RKO (cell line): ENCODE data around the gene PDHX.
"Not testable (repeated sequence)": the region's sequence is repeated elsewhere in the genome, so short reads cannot be mapped to it uniquely, and the experiment has no call there.

Experiments
- DNase-seq: peaks from one replicate; pipeline ENCODE4 v3.0.0-alpha.2; 2016; ENCODE audit warnings: low spot score

Gene PDHX

DNA sequence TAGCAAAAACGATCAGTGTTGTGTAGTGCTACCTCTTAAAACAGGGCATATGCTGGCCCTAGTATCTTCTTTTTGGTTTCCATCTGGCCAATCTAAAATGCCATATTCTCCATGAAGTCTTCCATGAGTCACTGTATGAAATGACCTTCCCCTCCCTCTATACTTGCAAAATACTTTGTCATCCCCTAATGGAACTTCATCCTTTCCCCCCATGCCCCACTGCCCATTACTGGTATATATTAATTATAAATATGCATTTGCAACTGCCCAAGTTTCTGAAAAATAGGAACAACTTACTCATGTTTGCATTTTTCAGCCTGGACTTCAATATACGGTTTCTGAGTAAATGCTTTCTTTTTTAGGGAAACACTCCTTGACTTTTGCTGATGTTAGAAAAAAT, 4.7 kb upstream of the PDHX start:
- no peak for DNase-seq

DNA sequence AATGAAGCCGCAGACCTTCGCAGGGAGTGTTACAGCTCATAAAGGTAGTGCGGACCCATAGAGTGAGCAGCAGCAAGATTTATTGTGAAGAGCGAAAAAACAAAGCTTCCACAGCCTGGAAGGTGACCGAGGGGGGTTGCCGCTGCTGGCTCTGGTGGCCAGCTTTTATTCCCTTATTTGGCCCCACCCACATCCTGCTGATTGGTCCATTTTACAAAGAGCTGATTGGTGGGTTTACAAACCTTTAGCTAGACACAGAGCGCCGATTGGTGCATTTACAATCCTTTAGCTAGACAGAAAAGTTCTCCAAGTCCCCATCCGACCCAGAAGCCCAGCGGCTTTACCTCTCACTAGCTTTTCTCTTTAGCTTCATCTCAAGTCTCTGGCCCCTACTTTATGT, 2.9 kb upstream of the PDHX start:
- not testable (repeated sequence) for DNase-seq

DNA sequence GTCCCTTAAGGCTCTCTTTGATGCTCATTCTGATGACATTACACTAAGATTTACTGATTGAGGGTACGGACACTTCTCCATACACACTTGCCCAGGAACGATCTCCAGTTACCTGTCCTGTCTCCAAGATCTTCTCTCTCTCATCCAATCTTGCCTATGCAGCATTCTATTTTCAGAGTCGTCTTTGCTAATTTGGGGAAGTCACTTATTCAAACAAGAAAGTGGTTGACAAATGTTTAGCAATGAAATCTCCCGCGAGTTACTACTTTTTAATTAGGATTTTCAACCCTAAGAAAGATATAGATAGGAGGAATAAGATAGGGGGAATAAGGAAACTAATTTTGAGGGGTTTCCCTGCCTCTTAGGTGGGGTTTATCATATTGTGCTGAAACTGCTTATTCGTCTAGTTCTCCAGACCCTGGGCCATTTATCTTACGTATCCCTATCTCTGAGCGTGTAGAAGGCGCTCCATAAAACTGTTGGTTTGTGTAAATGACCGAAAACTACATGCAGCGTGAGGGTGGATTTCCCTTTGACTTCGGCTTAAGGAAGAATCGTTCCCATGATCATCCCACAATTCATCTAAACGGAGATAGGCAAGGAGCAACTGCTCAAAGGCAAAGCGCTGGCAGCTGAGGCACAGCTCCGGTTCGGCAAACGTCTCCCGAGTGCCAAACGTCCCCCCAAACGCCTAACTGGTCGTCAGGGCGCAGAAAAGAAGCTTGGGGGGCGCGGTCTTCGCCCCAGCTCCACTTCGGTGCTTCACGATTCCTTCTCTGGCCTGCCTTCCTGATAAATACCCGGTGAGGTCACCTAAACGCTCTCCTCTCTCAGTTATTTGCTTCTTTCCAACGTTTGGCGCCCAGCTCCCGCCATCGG, 1.0 kb upstream of the PDHX start:
- peak; percentile 60 for DNase-seq

DNA sequence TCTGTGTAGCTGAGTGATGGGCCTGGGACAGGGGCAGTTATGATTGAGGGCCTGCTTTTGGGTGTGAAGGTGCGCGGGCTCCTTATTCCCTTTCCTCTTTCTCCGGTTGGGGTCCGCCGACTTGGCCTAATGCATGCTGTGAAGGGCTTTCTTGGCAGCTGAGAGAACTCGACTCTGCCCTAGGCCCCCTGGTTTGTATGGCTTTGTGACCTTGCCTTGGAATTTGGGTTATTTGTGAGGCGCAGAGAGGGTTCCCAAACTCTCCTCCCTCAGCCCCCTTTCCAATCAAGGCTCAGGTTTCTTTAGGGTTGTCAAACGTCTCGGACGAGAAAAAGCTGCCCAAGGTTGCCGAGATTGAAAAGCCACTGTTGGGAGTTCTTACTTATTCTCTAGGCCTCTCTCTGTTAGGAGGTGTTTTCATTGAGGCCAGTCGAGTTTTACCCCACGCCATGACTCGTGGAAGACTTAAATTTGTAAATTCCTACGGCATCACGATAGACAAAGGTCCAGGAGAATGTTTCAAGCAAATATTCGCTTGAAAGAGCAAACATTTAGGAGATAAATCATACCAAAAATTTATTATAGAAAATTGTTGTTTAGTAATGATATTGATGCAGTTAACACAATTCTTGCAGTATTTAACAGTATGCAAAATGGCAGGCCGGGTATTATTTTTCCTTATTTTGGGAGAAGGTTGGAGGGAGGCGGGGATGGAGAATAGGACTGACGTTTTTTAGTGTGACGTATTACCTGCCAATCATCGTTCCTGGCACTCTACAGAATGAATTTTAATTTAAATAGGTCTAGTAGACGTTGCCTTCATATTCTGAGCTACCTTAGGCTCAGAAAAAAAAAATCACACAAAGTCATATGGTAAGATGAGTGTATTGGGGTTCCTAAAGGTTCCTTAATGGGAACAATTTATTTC, 689 bp downstream of the PDHX start:
- peak; percentile 83 for DNase-seq

DNA sequence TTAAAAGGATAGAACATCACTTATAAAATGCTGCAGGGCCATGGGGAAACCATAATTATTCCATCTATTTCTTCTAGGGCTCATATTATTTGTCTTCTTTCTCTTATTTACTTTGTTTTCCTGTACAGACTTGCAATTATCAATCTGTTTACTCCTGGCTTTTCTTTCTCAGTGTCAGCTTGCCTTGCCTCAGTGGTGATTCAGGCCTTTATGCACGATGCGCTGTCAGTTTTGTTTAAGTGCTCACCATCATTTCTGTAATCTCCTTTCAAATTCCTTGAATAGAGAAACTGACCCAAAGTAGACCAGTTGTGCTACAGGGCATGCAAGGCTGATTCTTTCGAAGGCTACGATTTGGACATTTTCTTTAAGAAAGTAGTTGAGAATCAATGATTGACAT, 4.7 kb downstream of the PDHX start:
- DNase-seq: no peak

DNA sequence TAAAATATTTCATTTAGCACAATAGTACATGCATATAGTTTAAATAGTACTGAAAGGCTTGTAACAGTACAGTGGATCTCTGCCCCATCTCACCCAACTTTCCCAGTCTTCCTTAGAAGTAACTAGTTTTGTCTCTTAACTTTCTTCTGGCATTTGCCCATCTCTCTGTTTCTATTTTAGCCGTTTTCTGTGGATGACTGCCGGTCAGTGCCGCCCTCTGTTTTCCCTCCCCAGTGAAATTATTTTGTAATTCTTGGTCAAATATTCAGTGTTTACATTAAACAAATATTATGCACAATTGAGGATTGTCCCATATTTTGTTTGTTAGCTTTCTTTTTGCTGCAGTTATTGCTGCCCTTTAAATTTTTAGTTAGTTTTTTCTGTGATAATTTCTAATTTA, 8.3 kb downstream of the PDHX start:
- DNase-seq: no peak

DNA sequence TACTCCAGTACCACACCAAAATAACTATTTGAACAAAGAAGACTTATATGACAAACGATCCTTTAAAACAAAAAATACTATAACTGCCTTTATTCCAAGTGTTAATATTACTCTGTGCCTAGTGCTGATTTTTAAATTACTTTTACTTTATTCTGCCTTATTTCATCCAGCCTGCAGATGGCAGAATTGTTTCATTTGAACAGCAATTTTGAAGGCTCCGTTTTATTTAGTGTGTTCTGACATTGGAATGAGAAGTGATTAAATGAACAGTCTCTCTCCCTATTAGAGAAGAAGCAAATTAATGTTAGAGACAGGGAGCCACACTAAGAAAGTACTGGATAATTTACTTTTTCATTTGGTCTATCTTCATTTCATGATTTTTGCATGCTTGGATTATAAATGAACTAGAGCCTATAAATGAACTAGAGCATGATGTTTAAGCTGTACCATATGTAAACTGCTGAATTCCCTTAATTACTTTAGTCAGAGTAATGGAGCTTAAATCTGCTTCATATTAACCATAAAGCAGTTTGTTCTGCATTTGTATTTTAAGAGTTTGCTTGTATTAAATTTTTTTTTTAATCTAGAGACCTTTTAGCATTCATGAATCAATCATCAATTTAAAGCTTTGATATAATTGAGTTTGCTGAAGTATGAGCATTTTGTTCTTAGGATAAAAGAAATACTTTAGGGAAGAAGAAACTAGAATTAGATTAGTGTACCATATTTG, 9.8 kb downstream of the PDHX start:
- DNase-seq: peak; percentile 55

DNA sequence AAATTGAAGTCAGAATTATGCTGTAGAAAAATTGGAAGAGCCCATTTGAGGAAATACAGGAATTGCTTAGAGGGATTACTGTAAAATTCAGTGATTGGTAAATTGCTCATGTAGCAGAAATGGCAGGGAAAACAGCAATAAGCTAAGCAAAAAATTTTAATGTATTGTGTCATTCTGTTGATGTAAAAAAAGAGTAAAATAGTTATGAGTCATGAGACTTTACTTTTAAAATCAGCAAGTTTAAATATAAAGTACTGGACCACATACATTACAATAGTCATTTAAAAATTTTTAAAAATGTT, 10.4 kb downstream of the PDHX start:
- no peak for DNase-seq

DNA sequence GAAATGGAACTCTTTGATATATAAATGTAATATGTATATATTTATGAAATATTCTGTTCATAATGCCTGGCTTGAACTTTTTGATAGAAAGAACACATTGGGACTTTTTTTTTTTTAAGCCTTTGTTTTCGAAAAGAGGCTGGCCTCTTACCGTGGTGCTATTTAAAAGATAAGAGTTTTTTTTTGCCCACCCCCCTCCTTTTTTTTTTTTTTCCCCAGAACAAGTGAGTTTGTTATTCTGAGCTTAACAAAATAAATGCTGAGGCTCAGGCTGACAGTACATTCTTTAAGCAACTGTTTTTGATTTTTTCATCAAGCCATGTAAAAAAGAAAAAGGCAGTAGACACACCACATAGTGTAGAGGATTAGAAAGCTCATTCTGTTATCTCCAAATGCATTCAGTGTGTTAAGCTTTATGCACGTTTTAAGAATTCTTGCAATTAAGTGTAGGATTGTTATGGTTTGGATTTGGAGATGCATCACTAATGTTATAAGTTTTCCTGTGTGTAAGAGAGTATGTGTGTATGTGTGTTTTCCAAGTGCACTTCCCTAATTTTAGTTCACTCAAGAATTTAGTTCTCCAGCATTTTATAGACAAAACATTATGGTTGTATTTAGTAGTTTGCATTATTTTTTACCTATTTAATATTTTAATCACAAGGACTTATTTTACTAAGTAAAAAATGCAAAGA, 12.0 kb downstream of the PDHX start:
- DNase-seq: no peak

DNA sequence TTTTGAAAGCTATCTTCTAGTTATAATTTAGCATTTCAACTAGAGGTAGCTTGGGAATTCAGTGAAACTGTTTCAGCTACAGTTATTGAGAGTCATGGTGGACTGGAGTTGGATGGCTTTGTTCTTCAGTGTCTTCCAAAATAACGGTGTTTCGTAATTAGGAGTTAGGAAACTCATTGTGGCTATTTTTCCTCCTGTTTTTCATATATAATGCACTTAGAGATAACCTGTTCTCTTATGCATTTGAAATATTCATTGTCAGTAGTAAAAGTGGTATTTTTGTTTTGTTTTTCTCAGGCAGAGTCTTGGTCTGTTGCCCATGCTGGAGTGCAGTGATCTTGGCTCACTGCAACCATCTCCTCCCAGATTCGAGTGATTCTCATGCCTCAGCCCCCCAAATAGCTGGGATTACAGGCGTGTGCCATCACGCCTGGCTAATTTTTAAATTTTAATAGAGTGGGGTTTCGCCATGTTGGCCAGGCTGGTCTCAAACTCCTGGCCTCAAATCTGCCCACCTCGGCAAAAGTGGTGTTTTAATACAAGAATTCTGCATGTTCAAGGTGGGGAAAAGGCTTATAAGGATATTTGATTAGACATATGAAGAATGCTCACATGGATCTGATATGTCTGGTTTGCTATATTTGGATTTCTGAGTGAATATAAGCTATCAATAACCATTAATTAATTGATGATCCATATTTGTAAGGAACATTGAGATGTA, 12.7 kb downstream of the PDHX start:
- DNase-seq: no peak

DNA sequence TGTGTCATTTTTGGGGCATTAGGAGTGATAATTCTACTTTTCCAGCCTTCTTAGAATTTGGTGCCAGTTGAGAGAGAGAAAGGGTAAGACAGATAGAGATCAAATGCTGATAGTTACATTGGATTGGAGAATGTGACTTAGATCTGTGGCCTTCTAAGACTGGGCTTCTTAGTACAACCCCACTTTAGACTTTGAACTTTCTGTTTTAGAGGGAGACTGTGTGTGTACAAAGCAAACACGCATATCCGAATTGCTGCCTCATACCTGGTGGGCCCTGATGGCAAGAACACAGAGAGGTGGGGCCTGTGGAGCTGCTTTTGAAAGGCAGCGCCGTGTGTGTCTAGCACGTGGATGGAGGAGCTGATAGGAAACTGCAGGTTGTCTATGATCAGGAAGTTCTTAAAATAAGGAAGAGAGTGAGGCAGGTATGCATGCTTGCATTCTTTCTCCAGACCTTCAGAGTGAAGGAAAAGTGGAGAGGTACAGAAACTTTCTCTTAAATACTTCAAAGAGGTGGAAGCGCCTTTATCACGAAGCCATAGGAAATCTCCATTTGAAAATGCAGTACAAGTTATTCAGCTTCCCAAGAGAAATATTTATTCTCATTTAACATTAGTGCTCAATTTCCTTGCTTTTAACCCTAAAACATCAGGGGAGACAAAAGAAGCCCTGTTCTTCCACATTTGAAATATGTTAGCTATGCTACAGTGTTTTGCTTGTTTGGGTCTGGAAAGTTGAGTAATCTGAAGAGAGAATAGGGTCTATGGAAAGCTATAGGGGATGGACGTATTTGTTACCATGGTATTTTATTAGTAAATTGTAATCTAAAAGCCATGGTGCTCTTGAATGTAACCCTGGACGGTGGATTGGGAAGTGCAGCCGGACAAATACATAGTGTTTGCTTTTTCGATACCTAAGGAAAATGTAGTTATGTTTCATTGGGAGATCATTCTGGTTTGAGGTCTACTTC, 13.7 kb downstream of the PDHX start:
- DNase-seq: no peak

DNA sequence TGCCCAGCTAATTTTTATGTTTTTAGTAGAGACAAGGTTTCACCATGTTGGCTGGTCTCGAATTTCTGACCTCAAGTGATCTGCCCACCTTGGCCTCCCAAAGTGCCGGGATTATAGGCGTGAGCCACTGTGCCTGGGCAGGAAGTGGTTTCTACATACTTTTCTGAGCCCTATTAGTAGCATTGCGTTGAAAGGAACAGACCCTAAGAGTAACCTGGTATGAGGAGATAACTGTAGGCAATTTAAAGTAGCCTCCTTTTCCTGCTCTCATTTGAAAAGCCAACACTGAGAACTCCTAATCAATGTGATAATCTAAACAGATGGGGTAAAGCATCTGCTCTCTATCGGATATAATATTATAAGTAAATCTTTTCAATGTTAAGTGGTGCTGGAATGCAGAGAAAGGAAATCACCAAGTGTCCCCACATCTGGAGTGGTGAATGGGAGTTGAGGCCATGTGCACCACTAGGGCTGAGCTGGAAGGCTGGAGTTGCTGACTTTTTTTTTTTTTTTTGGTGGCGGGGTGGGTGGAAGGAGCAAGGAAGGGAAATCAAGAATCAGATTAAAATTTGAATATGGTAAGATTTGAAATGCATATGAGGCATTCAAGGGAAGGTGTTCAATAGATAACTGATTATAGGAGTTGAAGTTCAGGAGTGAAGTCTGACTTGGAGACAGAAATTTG, 20.7 kb downstream of the PDHX start:
- DNase-seq: no peak

DNA sequence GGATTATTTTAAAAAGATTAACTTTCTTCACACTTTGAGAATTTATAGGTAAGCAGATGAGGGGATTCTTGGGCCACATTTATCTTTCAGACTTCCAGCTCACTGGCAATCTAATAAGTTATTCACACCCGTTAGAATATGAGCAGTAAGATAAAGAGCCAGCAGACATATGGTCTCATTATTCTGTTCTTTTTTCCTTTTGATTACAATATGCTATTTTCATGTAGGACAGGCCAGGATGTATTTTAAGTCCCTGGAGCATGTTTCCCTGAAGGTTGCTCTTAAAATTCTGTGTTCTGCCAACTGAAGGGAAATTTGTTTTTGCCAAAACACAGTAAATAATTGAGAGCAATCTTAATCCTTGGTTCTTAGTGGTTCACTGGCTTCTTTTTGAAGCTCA, 22.2 kb downstream of the PDHX start:
- no peak for DNase-seq

DNA sequence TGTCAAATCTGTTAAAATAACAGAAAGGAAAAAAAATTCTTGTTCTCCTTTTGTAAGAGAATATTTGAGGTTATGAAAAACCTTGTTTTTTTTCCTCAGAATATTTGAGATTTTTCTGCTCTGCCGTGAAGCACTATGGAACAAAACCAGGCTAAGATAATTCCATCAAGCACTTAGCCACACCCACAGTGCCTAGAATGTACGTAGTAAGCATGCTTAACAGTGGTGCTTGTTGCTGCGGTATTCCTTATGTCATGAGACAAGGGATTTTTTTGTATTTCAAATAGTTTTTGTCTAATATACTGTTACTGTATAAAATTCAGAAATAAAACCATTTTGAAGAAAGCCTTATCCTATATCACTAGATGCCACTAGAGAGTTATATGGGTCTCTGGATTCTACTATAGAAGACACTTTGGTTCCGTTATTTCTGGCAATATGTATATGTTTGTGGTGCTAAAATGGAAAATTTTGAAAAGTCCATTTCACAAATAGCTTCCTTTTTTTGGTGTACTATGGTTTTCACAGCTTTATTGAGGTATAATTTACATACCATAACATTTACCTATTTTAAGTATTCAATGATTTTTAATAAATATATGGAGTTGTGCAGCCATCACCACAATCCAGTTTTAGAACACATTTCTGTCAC, 23.7 kb downstream of the PDHX start:
- no peak for DNase-seq

DNA sequence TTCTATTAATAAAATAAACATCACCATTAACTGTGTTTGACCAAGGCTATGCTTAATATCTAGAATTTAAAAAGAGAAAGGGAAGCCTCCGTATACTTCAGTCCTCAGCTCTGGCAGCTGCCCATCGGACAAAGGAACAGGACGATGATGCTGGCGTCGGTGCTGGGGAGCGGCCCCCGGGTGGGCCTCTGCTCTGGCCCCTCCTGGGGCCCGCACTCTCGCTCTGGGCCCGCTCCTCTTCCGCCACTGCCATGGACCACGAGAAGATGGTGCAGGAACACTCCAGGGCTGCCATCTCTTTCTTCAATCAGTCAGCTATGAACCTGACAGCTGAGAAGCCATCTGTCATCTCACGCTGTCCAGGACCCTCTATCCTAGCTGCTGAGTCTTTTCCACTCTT, 25.3 kb downstream of the PDHX start:
- no peak for DNase-seq

DNA sequence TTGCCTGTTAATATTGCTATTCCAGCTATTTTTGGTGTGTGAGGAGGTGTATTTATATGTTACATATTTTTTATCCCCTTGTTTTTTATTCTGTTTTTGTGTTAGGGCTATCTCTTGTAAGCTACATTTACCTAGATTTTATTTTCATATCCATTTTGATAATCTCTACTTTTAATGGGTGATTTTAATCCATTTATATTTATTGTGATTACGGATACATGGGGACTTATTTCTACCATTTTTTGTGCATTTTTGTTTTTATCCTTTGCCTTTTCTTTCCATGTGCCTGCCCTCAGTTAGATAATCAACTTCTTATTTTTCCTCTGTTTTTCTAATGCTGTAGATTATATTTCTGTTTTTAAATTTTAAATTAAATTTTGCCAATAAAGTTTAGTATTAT, 28.3 kb downstream of the PDHX start:
- DNase-seq: no peak

DNA sequence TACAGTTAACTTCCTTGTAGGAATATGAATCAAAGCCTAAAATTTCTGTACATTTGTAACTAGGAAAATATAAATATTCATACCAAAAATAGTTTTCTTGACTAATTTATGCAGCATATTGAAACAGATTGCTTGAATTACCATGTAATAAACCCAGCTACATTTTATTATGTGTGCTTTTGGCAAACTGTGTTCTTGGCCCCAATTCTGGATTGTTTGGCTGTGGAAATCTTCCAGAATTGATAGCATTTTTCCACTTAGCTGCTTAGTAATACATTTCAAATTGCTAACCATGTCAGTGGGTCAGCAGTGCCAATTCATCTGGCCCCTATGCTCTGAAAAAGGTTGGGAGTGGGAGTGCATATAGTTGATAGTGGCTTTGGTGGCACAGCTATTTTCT, 32.3 kb downstream of the PDHX start:
- DNase-seq: no peak

DNA sequence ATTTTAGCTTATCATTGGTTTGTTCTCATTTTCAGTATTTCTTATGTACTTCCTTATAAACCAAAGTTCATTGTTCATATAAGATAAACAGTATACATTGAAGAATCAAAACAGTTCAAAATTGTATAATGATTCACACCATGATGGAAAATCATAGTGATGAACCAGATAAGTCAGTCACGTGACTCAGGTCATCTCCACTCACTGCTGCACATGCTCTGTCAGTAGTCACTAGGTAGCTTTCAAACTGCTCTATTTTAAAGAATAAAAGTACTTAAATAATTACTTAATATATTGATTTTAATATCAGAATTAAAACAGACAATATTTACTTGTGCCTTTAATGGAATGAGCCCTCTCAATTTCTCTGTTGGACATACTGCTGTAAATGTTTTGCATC, 37.5 kb downstream of the PDHX start:
- DNase-seq: peak; percentile 15

DNA sequence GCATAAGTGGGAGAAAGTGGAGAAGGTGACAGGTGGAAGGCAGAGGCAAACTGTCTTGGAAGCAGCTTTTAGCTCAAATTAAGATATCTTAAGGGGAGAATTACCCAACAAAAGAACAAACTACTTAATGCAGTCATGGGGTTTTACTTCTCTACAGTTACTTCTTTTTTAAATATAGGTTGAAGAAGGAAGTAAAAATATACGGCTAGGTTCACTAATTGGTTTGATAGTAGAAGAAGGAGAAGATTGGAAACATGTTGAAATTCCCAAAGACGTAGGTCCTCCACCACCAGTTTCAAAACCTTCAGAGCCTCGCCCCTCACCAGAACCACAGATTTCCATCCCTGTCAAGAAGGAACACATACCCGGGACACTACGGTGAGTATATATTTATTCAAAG, 40.8 kb downstream of the PDHX start:
- no peak for DNase-seq
